HepG2 (cell line): Measurements from ENCODE around the gene DZANK1. TPM values are rescaled to one million over a fixed set of nuclear protein-coding genes. Genes with fewer than 3 reads are reported as not detected.

Experiments used
- ATM ChIP-seq: fragments of 450-650 bp; IDR thresholded peaks from 2 replicates; pipeline ENCODE4 v1.7.1; 2017; ENCODE audit warnings: mild to moderate bottlenecking, borderline replicate concordance
- BCLAF1 ChIP-seq: fragments of 450-650 bp; IDR thresholded peaks from 2 replicates; pipeline ENCODE4 v1.6.1; 2017; ENCODE audit warnings: mild to moderate bottlenecking
- GTF3A ChIP-seq: sonication (generic); formaldehyde crosslinking; conservative IDR thresholded peaks from 2 replicates; pipeline ENCODE4 v1.4.0; 2020; ENCODE audit warnings: mild to moderate bottlenecking, missing genetic modification reagents
- HIVEP1 ChIP-seq: sonication (generic); formaldehyde crosslinking; IDR thresholded peaks from 2 replicates; pipeline ENCODE4 v1.4.0; 2020; ENCODE audit warnings: mild to moderate bottlenecking, missing genetic modification reagents
- NFE2L2 ChIP-seq: fragments of 150-350 bp; IDR thresholded peaks from 2 replicates; pipeline ENCODE4 v1.6.1; 2014; ENCODE audit warnings: low read length
- PBX3 ChIP-seq: sonication (generic); formaldehyde crosslinking; IDR thresholded peaks from 2 replicates; pipeline ENCODE4 v1.8.1; 2023; ENCODE audit warnings: missing genetic modification reagents, inconsistent platforms, borderline replicate concordance
- PREB ChIP-seq: sonication (generic); formaldehyde crosslinking; IDR thresholded peaks from 2 replicates; pipeline ENCODE4 v1.4.0; 2020; ENCODE audit warnings: missing genetic modification reagents
- TFE3 ChIP-seq: IDR thresholded peaks from 2 replicates; pipeline ENCODE4 v1.6.1; 2016
- ZBTB25 ChIP-seq: IDR thresholded peaks from 2 replicates; pipeline ENCODE4 v1.6.1; 2018; ENCODE audit warnings: missing genetic modification reagents
- ZFX ChIP-seq: sonication (generic); formaldehyde crosslinking; IDR thresholded peaks from 2 replicates; pipeline ENCODE4 v1.4.0; 2020; ENCODE audit warnings: mild to moderate bottlenecking, low read depth, missing genetic modification reagents, moderate library complexity
- ZNF143 ChIP-seq: sonication (generic); formaldehyde crosslinking; IDR thresholded peaks from 2 replicates; pipeline ENCODE4 v1.4.0; 2020; ENCODE audit warnings: missing genetic modification reagents
- ZNF253 ChIP-seq: sonication (generic); formaldehyde crosslinking; IDR thresholded peaks from 2 replicates; pipeline ENCODE4 v1.8.0; 2022; ENCODE audit warnings: mild to moderate bottlenecking, missing genetic modification reagents, borderline replicate concordance
- ZNF275 ChIP-seq: sonication (generic); formaldehyde crosslinking; IDR thresholded peaks from 2 replicates; pipeline ENCODE4 v1.8.0; 2022; ENCODE audit warnings: missing genetic modification reagents, mild to moderate bottlenecking, inconsistent platforms, borderline replicate concordance
- ZNF333 ChIP-seq: sonication (generic); formaldehyde crosslinking; IDR thresholded peaks from 2 replicates; pipeline ENCODE4 v1.4.0; 2020; ENCODE audit warnings: mild to moderate bottlenecking, missing genetic modification reagents, borderline replicate concordance
- ZNF567 ChIP-seq: sonication (generic); formaldehyde crosslinking; IDR thresholded peaks from 2 replicates; pipeline ENCODE4 v1.8.1; 2023; ENCODE audit warnings: mild to moderate bottlenecking, missing genetic modification reagents, borderline replicate concordance
- ZSCAN22 ChIP-seq: sonication (generic); formaldehyde crosslinking; IDR thresholded peaks from 2 replicates; pipeline ENCODE4 v1.4.0; 2020; ENCODE audit warnings: mild to moderate bottlenecking, missing genetic modification reagents
- ZSCAN25 ChIP-seq: sonication (generic); formaldehyde crosslinking; IDR thresholded peaks from 2 replicates; pipeline ENCODE4 v1.8.0; 2022; ENCODE audit warnings: mild to moderate bottlenecking, missing genetic modification reagents
- polyA plus RNA-seq, 8 experiments: library from polyadenylated mRNA; depleted of rRNA in 3 of 8; stranded (reverse) in 7 of 8; unstranded in 1 of 8; fragments of >200 nt; fragmentation: Illumina TruSeq in 4 of 8; extraction: Trizol in 4 of 8; gene quantifications; 2 replicates each; pipeline versions ENCODE4 v1.2.1 to v1.2.3, GENCODE V29; 2011 to 2016; ENCODE audit warnings: low read depth in 4 of 8, missing spikeins in 1 of 8, mixed read lengths in 1 of 8; ENCODE audit not compliant: insufficient read depth in 1 of 8
- total RNA-seq, 5 experiments: library from RNA; depleted of rRNA; stranded (reverse); fragments of >200 nt; fragmentation: Illumina TruSeq; extraction: Trizol; gene quantifications; 2 replicates each; pipeline ENCODE4 v1.2.3, GENCODE V29; 2016; ENCODE audit warnings: low read depth in 1 of 5

Gene DZANK1
- total and polyA plus RNA-seq, 2 of the 13 experiments (the other 11 are each of a cell fraction or from before 2014, with no cell fraction given), result 1.6 to 3.2 TPM

GRCh38 chr20:18496740-18497592 is 30.1 kb upstream of the DZANK1 start, which contains the start of gene RBBP9 (continued):
- TF ChIP-seq TFE3 (0 out of 2 replicates have a peak, but pooled peaks have one; percentile 47), PBX3 (peak; percentile 83; the same call in 1 of the 2 replicates), NFE2L2 (0 out of 2 replicates have a peak, but pooled peaks have one; percentile 2), ZNF143 (CRISPR knock-in tag) (peak; percentile 100), ZNF253 (no peak), GTF3A (CRISPR knock-in tag) (no peak), ZNF275 (CRISPR knock-in tag) (peak; percentile 50; the same call in 1 of the 2 replicates), ZSCAN25 (peak; percentile 75), ATM (no peak), PREB (no peak), HIVEP1 (peak; percentile 83), ZNF567 (CRISPR knock-in tag) (no peak), ZBTB25 (CRISPR knock-in tag) (peak; percentile 73), ZFX (peak; percentile 98), ZNF333 (peak; percentile 94), ZSCAN22 (CRISPR knock-in tag) (no peak), BCLAF1 (no peak)
